COLO668 (cell line): Measurements from ENCODE around the gene ITGA7.

Experiments
- DNase-seq: peaks from one replicate; lab custom pipeline; 2025; ENCODE audit not compliant: unreplicated experiment; lab: John Stamatoyannopoulos, UW

Gene ITGA7

GRCh38 chr12:55736780-55737580 lies 29.3 kb upstream of the ITGA7 start:
- peak; percentile 51 for DNase-seq

GRCh38 chr12:55736076-55736475 lies 28.4 kb upstream of the ITGA7 start:
- DNase-seq: no peak

- no peak for DNase-seq
These were observed 26.9 kb upstream of the ITGA7 start for GRCh38 chr12:55734595-55734994.

- DNase-seq: no peak
These were observed 26.2 kb upstream of the ITGA7 start for GRCh38 chr12:55733858-55734257.

- DNase-seq: no peak
These were observed 25.4 kb upstream of the ITGA7 start for GRCh38 chr12:55733021-55733555.

- DNase-seq: no peak
These were observed 24.6 kb upstream of the ITGA7 start for GRCh38 chr12:55732288-55732687.

GRCh38 chr12:55729819-55730818 lies 22.4 kb upstream of the ITGA7 start:
- DNase-seq: no peak

GRCh38 chr12:55728939-55729818 lies 21.5 kb upstream of the ITGA7 start, which contains the start of gene CD63:
CD63 (minus strand) TSS chr12:55729009; CDS start chr12:55728341, 668 bp downstream.
- DNase-seq: peak; percentile 83

GRCh38 chr12:55728186-55728938 lies 20.7 kb upstream of the ITGA7 start:
- peak; percentile 71 for DNase-seq

- DNase-seq: peak; percentile 17
These were observed 20.0 kb upstream of the ITGA7 start for GRCh38 chr12:55727643-55728185.

- DNase-seq: no peak
These were observed 19.3 kb upstream of the ITGA7 start for GRCh38 chr12:55726971-55727370.

GRCh38 chr12:55725556-55725955 lies 17.9 kb upstream of the ITGA7 start:
- no peak for DNase-seq

GRCh38 chr12:55724940-55725309 lies 17.2 kb upstream of the ITGA7 start:
- no peak for DNase-seq

GRCh38 chr12:55724226-55724939 lies 16.7 kb upstream of the ITGA7 start:
- DNase-seq: peak; percentile 21

- no peak for DNase-seq
These were observed 16.0 kb upstream of the ITGA7 start for GRCh38 chr12:55723516-55724225.

- no peak for DNase-seq
These were observed 15.2 kb upstream of the ITGA7 start for GRCh38 chr12:55722948-55723347.

GRCh38 chr12:55721601-55722213 lies 14.0 kb upstream of the ITGA7 start:
- DNase-seq: no peak
